GM23338 (cell line): Measurements from ENCODE around the gene IFT88. TPM values are rescaled to one million over a fixed set of nuclear protein-coding genes. Genes with fewer than 3 reads are reported as not detected.

Source experiments
- ATAC-seq: fragments of 200-7000 bp; cut with Tn5 transposase; 3 replicates; pipeline ENCODE4 v1.9.1; 2020
- DNase-seq: peaks from one replicate; pipeline ENCODE4 v3.0.0-alpha.2; 2015; ENCODE audit warnings: low spot score
- H2AFZ ChIP-seq: fragments of 200-600 bp; sonication (generic); 2 replicates; pipeline ENCODE4 v1.8.0; 2016; ENCODE audit warnings: antibody characterized with exemption, mild to moderate bottlenecking, moderate library complexity
- H3F3A ChIP-seq: fragments of 200-600 bp; sonication (generic); replicated peaks from 2 replicates; pipeline ENCODE4 v1.8.0; 2017; ENCODE audit warnings: antibody characterized with exemption, mixed run types, low read depth
- H3K27ac ChIP-seq: fragments of 200-600 bp; sonication (generic); 2 replicates; pipeline ENCODE4 v1.6.1; 2016; ENCODE audit warnings: low read depth
- H3K27me3 ChIP-seq: fragments of 200-600 bp; sonication (generic); 2 replicates; pipeline ENCODE4 v1.8.0; 2016; ENCODE audit warnings: mild to moderate bottlenecking, mixed run types, moderate library complexity; ENCODE audit not compliant: insufficient read depth
- H3K36me3 ChIP-seq: fragments of 200-600 bp; sonication (generic); 2 replicates; pipeline ENCODE4 v1.8.0; 2016; ENCODE audit warnings: mild to moderate bottlenecking; ENCODE audit not compliant: insufficient read depth
- H3K4me1 ChIP-seq: fragments of 200-600 bp; sonication (generic); 2 replicates; pipeline ENCODE4 v1.8.0; 2016; ENCODE audit warnings: mild to moderate bottlenecking, moderate library complexity; ENCODE audit not compliant: insufficient read depth
- H3K4me2 ChIP-seq: fragments of 200-600 bp; sonication (generic); 2 replicates; pipeline ENCODE4 v1.7.1; 2017; ENCODE audit warnings: mixed run types
- H3K4me3 ChIP-seq: fragments of 200-600 bp; sonication (generic); 2 replicates; pipeline ENCODE4 v1.6.1; 2016; ENCODE audit warnings: mixed run types
- H3K79me2 ChIP-seq: fragments of 200-600 bp; sonication (generic); replicated peaks from 2 replicates; pipeline ENCODE4 v1.8.0; 2017; ENCODE audit warnings: mild to moderate bottlenecking; ENCODE audit not compliant: insufficient read depth
- H3K9me2 ChIP-seq: fragments of 200-600 bp; sonication (generic); 2 replicates; pipeline ENCODE4 v1.8.0; 2017; ENCODE audit not compliant: insufficient read depth
- H4K20me1 ChIP-seq: fragments of 200-600 bp; sonication (generic); replicated peaks from 2 replicates; pipeline ENCODE4 v1.8.0; 2017; ENCODE audit warnings: mild to moderate bottlenecking; ENCODE audit not compliant: insufficient read depth
- H3K27ac Mint-ChIP-seq: 2 replicates; pipeline ENCODE4 v1.8.0; 2020; ENCODE audit warnings: inconsistent platforms, mild to moderate bottlenecking, moderate library complexity, mixed read lengths
- H3K27me3 Mint-ChIP-seq: 3 replicates; pipeline ENCODE4 v1.8.0; 2022; ENCODE audit warnings: low read depth, mild to moderate bottlenecking, moderate library complexity, mixed read lengths, inconsistent platforms; ENCODE audit not compliant: insufficient read depth, poor library complexity
- H3K36me3 Mint-ChIP-seq: 3 replicates; pipeline ENCODE4 v1.8.0; 2021; ENCODE audit warnings: low read depth, mild to moderate bottlenecking, inconsistent platforms, moderate library complexity, mixed read lengths
- H3K4me1 Mint-ChIP-seq: 3 replicates; pipeline ENCODE4 v1.8.0; 2020; ENCODE audit warnings: mild to moderate bottlenecking, inconsistent platforms, mixed read lengths
- H3K4me3 Mint-ChIP-seq: 3 replicates; pipeline ENCODE4 v1.8.0; 2021; ENCODE audit warnings: moderate library complexity, mild to moderate bottlenecking, inconsistent platforms, mixed read lengths
- H3K9me3 Mint-ChIP-seq: 3 replicates; pipeline ENCODE4 v1.8.0; 2020; ENCODE audit warnings: moderate library complexity, mild to moderate bottlenecking, inconsistent platforms, mixed read lengths
- CTCF ChIP-seq, 2 experiments: fragments of 200-600 bp in 1 of 2; sonication (generic) in 1 of 2; conservative IDR thresholded peaks; 2 replicates each; pipeline versions ENCODE4 v1.5.1 to v1.6.1; 2016 to 2017; ENCODE audit warnings: antibody characterized with exemption in 2 of 2, low read depth in 2 of 2, mild to moderate bottlenecking in 2 of 2, moderate library complexity in 1 of 2
- EZH2phosphoT487 ChIP-seq: fragments of 200-600 bp; sonication (generic); IDR thresholded peaks from one replicate; pipeline ENCODE4 v1.8.1; 2018; ENCODE audit warnings: antibody characterized with exemption; ENCODE audit not compliant: unreplicated experiment
- JUNB ChIP-seq: IDR thresholded peaks from one replicate; pipeline ENCODE4 v1.6.1; 2016; ENCODE audit warnings: antibody characterized with exemption; ENCODE audit not compliant: unreplicated experiment
- NANOG ChIP-seq: IDR thresholded peaks from 2 replicates; pipeline ENCODE4 v1.6.1; 2016; ENCODE audit warnings: antibody characterized with exemption, borderline replicate concordance
- POLR2AphosphoS5 ChIP-seq: IDR thresholded peaks from 2 replicates; pipeline ENCODE4 v1.6.1; 2016; ENCODE audit warnings: antibody characterized with exemption, low read depth
- STAT1 ChIP-seq: IDR thresholded peaks from one replicate; pipeline ENCODE4 v1.6.1; 2016; ENCODE audit warnings: antibody characterized with exemption; ENCODE audit not compliant: unreplicated experiment
- ZNF114 ChIP-seq: fragments of 250-450 bp; sonication (Bioruptor Pico); IDR thresholded peaks from 2 replicates; pipeline ENCODE4 v1.5.0; 2020; ENCODE audit warnings: mild to moderate bottlenecking, moderate library complexity
- ZNF331 ChIP-seq: fragments of 250-450 bp; sonication (Bioruptor Pico); IDR thresholded peaks from 2 replicates; pipeline ENCODE4 v1.5.0; 2020; ENCODE audit warnings: low read depth, mild to moderate bottlenecking, moderate library complexity
- polyA plus RNA-seq: library from polyadenylated mRNA; unstranded; fragments of >200 nt; fragmentation: Nextera tagmentation; extraction: Ambion mirVana; gene quantifications from 2 replicates; pipeline ENCODE4 v1.2.1, GENCODE V29; 2016
- total RNA-seq: library from RNA; depleted of rRNA; stranded (reverse); fragments of >200 nt; shearing (Covaris generic); gene quantifications from 2 replicates; pipeline ENCODE4 v1.2.3, GENCODE V29; 2014
- TF ChIP-seq, protein P1 (sequence below): IDR thresholded peaks from 2 replicates; pipeline ENCODE4 v1.6.1; 2016; ENCODE audit warnings: antibody characterized with exemption
- TF ChIP-seq, protein P2 (sequence below): IDR thresholded peaks from one replicate; pipeline ENCODE4 v1.6.1; 2018; ENCODE audit warnings: antibody characterized with exemption; ENCODE audit not compliant: unreplicated experiment

Gene IFT88
- total and polyA plus RNA-seq, 2 experiments from 2014 or later = 8.2 to 8.7 TPM

DNA sequence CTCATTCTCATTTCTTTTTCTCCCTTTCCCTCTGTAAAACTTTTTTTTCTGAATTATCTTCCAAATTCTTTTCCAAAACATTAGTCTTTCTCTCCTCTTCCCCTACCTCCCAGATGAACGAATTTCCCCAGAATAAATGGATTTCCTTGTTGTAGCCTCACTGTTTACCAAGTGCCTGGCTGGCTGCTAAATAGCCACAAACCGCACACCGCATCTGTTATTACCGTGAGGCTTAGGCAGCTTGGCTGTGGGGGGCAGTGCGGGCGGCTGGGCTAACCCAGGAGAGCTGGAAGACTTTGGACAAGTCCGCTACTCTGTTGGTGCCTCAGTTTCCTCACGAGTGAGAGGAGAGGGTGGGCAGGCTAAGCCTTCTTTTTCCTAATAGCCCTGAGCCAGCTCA, 147.2 kb downstream of the IFT88 start (continued):
- TF ChIP-seq, protein P1, sequence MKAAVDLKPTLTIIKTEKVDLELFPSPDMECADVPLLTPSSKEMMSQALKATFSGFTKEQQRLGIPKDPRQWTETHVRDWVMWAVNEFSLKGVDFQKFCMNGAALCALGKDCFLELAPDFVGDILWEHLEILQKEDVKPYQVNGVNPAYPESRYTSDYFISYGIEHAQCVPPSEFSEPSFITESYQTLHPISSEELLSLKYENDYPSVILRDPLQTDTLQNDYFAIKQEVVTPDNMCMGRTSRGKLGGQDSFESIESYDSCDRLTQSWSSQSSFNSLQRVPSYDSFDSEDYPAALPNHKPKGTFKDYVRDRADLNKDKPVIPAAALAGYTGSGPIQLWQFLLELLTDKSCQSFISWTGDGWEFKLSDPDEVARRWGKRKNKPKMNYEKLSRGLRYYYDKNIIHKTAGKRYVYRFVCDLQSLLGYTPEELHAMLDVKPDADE = no peak
- no peak for TF ChIP-seq JUNB
- TF ChIP-seq POLR2AphosphoS5 = no peak
- no peak for TF ChIP-seq ZNF114 (CRISPR knock-in tag)
- no peak for TF ChIP-seq STAT1
- no peak for TF ChIP-seq NANOG
- TF ChIP-seq CTCF (conservative IDR thresholded peaks at IDR 0.05; ENCODE audit: low read depth in 2 of 2) = no peak
- TF ChIP-seq EZH2phosphoT487 = no peak

- Histone ChIP-seq H3K4me3 (no peak overlapping the region), H3K9me2 (no peaks in the 10 kb centered on the region), H3K4me1 (peaks cover 11% of the 10 kb centered on the region), H3K79me2 (no peaks in the 10 kb centered on the region), H3F3A (no peaks in the 10 kb centered on the region), H2AFZ (no peak overlapping the region; the same call in 1 of the 2 replicates), H3K27ac (no peak overlapping the region), H4K20me1 (no peaks in the 10 kb centered on the region), H3K27me3 (no peaks in the 10 kb centered on the region; the same call in 1 of the 2 replicates), H3K4me2 (no peak overlapping the region), H3K36me3 (no peaks in the 10 kb centered on the region)
- Mint-ChIP-seq H3K9me3 (no peaks in the 10 kb centered on the region), H3K27me3 (peaks cover 12% of the 10 kb centered on the region), H3K4me3 (no peak overlapping the region), H3K4me1 (peaks cover 20% of the 10 kb centered on the region), H3K36me3 (no peaks in the 10 kb centered on the region), H3K27ac (no peak overlapping the region)
- DNase-seq (no peak), ATAC-seq (no peak)
- TF ChIP-seq POLR2AphosphoS5 = no peak
- no peak for TF ChIP-seq CTCF (conservative IDR thresholded peaks at IDR 0.05; ENCODE audit: low read depth in 2 of 2)
- TF ChIP-seq, protein P2, sequence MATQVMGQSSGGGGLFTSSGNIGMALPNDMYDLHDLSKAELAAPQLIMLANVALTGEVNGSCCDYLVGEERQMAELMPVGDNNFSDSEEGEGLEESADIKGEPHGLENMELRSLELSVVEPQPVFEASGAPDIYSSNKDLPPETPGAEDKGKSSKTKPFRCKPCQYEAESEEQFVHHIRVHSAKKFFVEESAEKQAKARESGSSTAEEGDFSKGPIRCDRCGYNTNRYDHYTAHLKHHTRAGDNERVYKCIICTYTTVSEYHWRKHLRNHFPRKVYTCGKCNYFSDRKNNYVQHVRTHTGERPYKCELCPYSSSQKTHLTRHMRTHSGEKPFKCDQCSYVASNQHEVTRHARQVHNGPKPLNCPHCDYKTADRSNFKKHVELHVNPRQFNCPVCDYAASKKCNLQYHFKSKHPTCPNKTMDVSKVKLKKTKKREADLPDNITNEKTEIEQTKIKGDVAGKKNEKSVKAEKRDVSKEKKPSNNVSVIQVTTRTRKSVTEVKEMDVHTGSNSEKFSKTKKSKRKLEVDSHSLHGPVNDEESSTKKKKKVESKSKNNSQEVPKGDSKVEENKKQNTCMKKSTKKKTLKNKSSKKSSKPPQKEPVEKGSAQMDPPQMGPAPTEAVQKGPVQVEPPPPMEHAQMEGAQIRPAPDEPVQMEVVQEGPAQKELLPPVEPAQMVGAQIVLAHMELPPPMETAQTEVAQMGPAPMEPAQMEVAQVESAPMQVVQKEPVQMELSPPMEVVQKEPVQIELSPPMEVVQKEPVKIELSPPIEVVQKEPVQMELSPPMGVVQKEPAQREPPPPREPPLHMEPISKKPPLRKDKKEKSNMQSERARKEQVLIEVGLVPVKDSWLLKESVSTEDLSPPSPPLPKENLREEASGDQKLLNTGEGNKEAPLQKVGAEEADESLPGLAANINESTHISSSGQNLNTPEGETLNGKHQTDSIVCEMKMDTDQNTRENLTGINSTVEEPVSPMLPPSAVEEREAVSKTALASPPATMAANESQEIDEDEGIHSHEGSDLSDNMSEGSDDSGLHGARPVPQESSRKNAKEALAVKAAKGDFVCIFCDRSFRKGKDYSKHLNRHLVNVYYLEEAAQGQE = no peak
- TF ChIP-seq ZNF331 (CRISPR knock-in tag) = no peak
Measured at GRCh38 chr13:20714563-20715329, 147.8 kb downstream of the IFT88 start.
